HEK293T (cell line): ENCODE data around the gene PRLH.

ENCODE experiments used
- CTCF ChIA-PET: fragments of 350-600 bp; formaldehyde crosslinking; extraction: SDS; loops from one replicate; lab custom pipeline; 2021; ENCODE audit warnings: antibody characterized with exemption, inconsistent platforms; lab: Yijun Ruan, JAX
- POLR2A ChIA-PET: fragments of 350-600 bp; formaldehyde crosslinking; extraction: SDS; loops from one replicate; lab custom pipeline; 2020; ENCODE audit warnings: antibody characterized with exemption, inconsistent platforms; lab: Yijun Ruan, JAX
- DNase-seq: peaks from one replicate; pipeline ENCODE4 v3.0.0; 2012; ENCODE audit warnings: mixed read lengths; ENCODE audit errors: extremely low spot score
- ARNT ChIP-seq: fragments of 450-650 bp; IDR thresholded peaks from 2 replicates; pipeline ENCODE4 v1.6.1; 2017; ENCODE audit warnings: mild to moderate bottlenecking
- BHLHE40 ChIP-seq: fragments of 450-650 bp; IDR thresholded peaks from 2 replicates; pipeline ENCODE4 v1.6.1; 2016; ENCODE audit warnings: mild to moderate bottlenecking, moderate library complexity, borderline replicate concordance
- CTBP1 ChIP-seq: fragments of 450-650 bp; IDR thresholded peaks from 2 replicates; pipeline ENCODE4 v1.6.1; 2016; ENCODE audit warnings: borderline replicate concordance
- ELF4 ChIP-seq: fragments of 450-650 bp; IDR thresholded peaks from 2 replicates; pipeline ENCODE4 v1.6.1; 2017; ENCODE audit warnings: antibody characterized with exemption
- FOXA1 ChIP-seq: fragments of 450-650 bp; IDR thresholded peaks from 2 replicates; pipeline ENCODE4 v1.6.1; 2016; ENCODE audit warnings: mild to moderate bottlenecking
- FOXK2 ChIP-seq: fragments of 450-650 bp; IDR thresholded peaks from 2 replicates; pipeline ENCODE4 v1.6.1; 2016; ENCODE audit warnings: mild to moderate bottlenecking
- FOXM1 ChIP-seq: fragments of 450-650 bp; IDR thresholded peaks from 2 replicates; pipeline ENCODE4 v1.6.1; 2017; ENCODE audit warnings: mild to moderate bottlenecking, borderline replicate concordance
- HDGF ChIP-seq: fragments of 450-650 bp; IDR thresholded peaks from 2 replicates; pipeline ENCODE4 v1.6.1; 2017; ENCODE audit warnings: antibody characterized with exemption, borderline replicate concordance
- L3MBTL2 ChIP-seq: fragments of 450-650 bp; conservative IDR thresholded peaks from 2 replicates; pipeline ENCODE4 v1.6.1; 2016; ENCODE audit warnings: mild to moderate bottlenecking
- LEF1 ChIP-seq: fragments of 450-650 bp; IDR thresholded peaks from 2 replicates; pipeline ENCODE4 v1.6.1; 2017; ENCODE audit warnings: mild to moderate bottlenecking, borderline replicate concordance
- NFRKB ChIP-seq: fragments of 450-650 bp; IDR thresholded peaks from 2 replicates; pipeline ENCODE4 v1.6.1; 2016; ENCODE audit warnings: mild to moderate bottlenecking, moderate library complexity
- PKNOX1 ChIP-seq: fragments of 450-650 bp; IDR thresholded peaks from 2 replicates; pipeline ENCODE4 v1.6.1; 2016
- SP1 ChIP-seq: fragments of 450-650 bp; IDR thresholded peaks from 2 replicates; pipeline ENCODE4 v1.6.1; 2017
- SUZ12 ChIP-seq: fragments of 450-650 bp; IDR thresholded peaks from 2 replicates; pipeline ENCODE4 v1.6.1; 2016; ENCODE audit warnings: mild to moderate bottlenecking
- TARDBP ChIP-seq: fragments of 450-650 bp; IDR thresholded peaks from 2 replicates; pipeline ENCODE4 v1.6.1; 2016
- ZNF384 ChIP-seq: fragments of 450-650 bp; IDR thresholded peaks from 2 replicates; pipeline ENCODE4 v1.6.1; 2016

The PRLH gene

GRCh38 chr2:237612527-237613357, 46.4 kb downstream of the PRLH start:
- ChIA-PET POLR2A (no interaction called here), CTCF (interaction anchor here (0.7 kb wide), 1 partner anchor 100 kb away, joined by 3 read pairs; no protein-coding TSS in a partner anchor)
- TF ChIP-seq TARDBP: no peak
- TF ChIP-seq SUZ12: no peak
- no peak for TF ChIP-seq NFRKB
- no peak for TF ChIP-seq HDGF
- no peak for TF ChIP-seq LEF1
- no peak for TF ChIP-seq PKNOX1
- no peak for TF ChIP-seq ARNT
- TF ChIP-seq BHLHE40: no peak
- TF ChIP-seq FOXA1: no peak
- TF ChIP-seq CTBP1: no peak
- TF ChIP-seq ELF4: no peak
- TF ChIP-seq ZNF384: no peak
- TF ChIP-seq FOXK2: no peak
- no peak for TF ChIP-seq L3MBTL2
- no peak for DNase-seq

DNA sequence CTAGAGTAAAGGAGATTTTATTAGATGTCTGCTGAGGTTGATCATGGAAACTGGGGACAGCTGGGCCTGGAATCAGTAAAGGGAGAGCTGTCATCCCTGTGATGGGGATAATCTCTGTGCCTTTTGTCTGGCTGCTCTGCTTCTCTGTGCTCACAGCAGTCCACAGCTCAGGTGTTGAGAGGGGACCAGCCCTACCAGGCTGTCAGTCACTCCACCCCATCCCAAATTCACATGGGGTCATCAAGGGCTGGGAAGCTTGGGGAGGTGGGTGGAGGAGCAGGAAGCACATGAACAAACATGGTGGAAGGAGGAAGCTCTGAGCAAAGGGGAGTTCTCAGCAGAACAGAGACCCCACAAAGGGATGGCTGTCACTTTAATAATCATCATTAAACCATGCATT, 47.3 kb downstream of the PRLH start:
- POLR2A ChIA-PET: no interaction called here
- TF ChIP-seq CTBP1: no peak
- no peak for TF ChIP-seq PKNOX1
- no peak for TF ChIP-seq HDGF
- TF ChIP-seq TARDBP: no peak
- no peak for TF ChIP-seq L3MBTL2
- TF ChIP-seq ELF4: no peak
- TF ChIP-seq FOXK2: no peak
- no peak for TF ChIP-seq BHLHE40
- no peak for TF ChIP-seq LEF1
- CTCF ChIA-PET: no interaction called here
- DNase-seq: no peak

- ChIA-PET POLR2A (no interaction called here), CTCF (no interaction called here)
- DNase-seq: no peak
- no peak for TF ChIP-seq ELF4
- no peak for TF ChIP-seq PKNOX1
- no peak for TF ChIP-seq FOXM1
- no peak for TF ChIP-seq NFRKB
- no peak for TF ChIP-seq SUZ12
- TF ChIP-seq HDGF: no peak
- no peak for TF ChIP-seq ZNF384
- no peak for TF ChIP-seq CTBP1
- TF ChIP-seq BHLHE40: no peak
- TF ChIP-seq TARDBP: no peak
- no peak for TF ChIP-seq FOXK2
- no peak for TF ChIP-seq ARNT
- TF ChIP-seq LEF1: no peak
- TF ChIP-seq SP1: no peak
- TF ChIP-seq L3MBTL2: no peak
- no peak for TF ChIP-seq FOXA1
These were observed 47.9 kb downstream of the PRLH start for GRCh38 chr2:237614151-237614720.

DNA sequence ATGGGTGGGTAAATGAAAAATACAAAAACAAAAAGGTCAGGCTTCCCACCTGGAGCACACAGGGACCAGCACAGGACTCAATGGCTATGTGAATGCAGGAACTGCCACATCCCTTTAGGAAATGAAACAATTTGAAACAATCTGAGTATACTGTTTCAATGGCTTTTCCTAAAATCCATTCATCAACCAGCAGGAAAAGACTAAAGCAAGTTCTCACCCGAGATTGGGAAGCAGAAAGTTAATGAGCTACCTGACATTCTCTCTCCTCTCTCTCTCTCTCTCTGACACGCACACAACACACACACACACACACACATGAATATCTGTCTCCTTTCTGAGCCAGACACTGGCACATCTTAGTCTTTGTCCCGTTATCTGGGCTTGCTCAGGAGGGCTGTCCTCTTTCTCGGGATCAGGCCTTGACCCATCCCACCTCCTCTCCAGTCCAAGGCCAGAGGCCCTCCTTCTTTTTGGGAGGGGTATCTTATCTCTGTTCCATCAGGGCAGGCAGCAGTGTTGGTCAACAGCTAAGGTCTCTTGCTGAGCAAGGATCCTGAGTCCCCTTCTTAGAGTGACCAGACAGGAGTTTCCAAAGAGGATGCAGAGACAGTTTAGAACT, 49.4 kb downstream of the PRLH start:
- DNase-seq: no peak
- TF ChIP-seq PKNOX1: no peak
- TF ChIP-seq BHLHE40: no peak
- no peak for TF ChIP-seq L3MBTL2
- TF ChIP-seq ZNF384: no peak
- TF ChIP-seq CTBP1: no peak
- TF ChIP-seq FOXA1: no peak
- no peak for TF ChIP-seq TARDBP
- no peak for TF ChIP-seq LEF1
- TF ChIP-seq FOXK2: no peak
- no peak for TF ChIP-seq FOXM1
- no peak for TF ChIP-seq SUZ12
- TF ChIP-seq ARNT: no peak
- TF ChIP-seq ELF4: no peak
- TF ChIP-seq SP1: no peak
- no peak for TF ChIP-seq NFRKB
- TF ChIP-seq HDGF: no peak
- ChIA-PET POLR2A (no interaction called here), CTCF (no interaction called here)

DNA sequence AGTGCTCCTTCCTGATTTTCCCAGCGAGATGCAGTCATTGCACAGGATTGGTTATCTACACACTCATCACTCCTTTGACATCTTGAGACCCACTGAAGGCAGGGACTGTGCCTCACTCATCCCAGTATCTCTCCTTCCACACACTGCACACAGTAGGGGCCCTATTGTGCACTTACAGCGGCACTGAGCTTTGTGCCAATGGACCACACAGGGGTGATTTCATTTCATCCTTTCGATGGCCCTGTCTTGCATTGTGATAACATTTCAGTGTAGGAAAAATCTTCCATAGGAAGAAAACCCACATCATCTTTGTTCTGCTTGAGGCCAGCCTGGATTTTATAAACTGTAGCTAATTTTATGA, 50.0 kb downstream of the PRLH start:
- no peak for TF ChIP-seq NFRKB
- no peak for TF ChIP-seq BHLHE40
- no peak for TF ChIP-seq FOXK2
- TF ChIP-seq PKNOX1: no peak
- no peak for TF ChIP-seq LEF1
- no peak for DNase-seq
- POLR2A ChIA-PET: no interaction called here
- CTCF ChIA-PET: no interaction called here
